Measurements from ENCODE around the gene CDX1. TPM values are rescaled to one million over a fixed set of nuclear protein-coding genes. Genes with fewer than 3 reads are reported as not detected.
A peak's percentile ranks its signal among the peaks of the same experiment; 100 is the strongest.

Gene CDX1
- total RNA-seq, 1 experiment from 2014 or later, result 0.22 TPM

GRCh38 chr5:150189326-150189725, 22.7 kb downstream of the CDX1 start:
- H2AFZ ChIP-seq (ENCODE audit: low read length), result no peak overlapping the region
- no peak overlapping the region for H4K91ac ChIP-seq (ENCODE audit: insufficient read length, low read depth, low read length)
- H2BK5ac ChIP-seq (ENCODE audit: insufficient read length, low read length), result no peak overlapping the region
- peak overlapping the region; percentile 54 for H3K4me2 ChIP-seq (ENCODE audit: insufficient read depth, insufficient read length, low read length)
- Mint-ChIP-seq H3K27me3 (ENCODE audit: low read depth) (peaks cover 99% of the 10 kb centered on the region), H3K4me1 (peaks cover 24 to 36% of the 10 kb centered on the region in 2 experiments), H3K27ac (no peak overlapping the region), H3K36me3 (ENCODE audit: insufficient read depth in 1 of 3, low read depth in 3 of 3) (no peaks in the 10 kb centered on the region), H3K4me3 (peak overlapping the region; percentile 35 to 61; a peak in 4 of 5 replicates), H3K9me3 (no peaks in the 10 kb centered on the region)
- H2BK20ac ChIP-seq (ENCODE audit: low read depth, low read length, poor library complexity, severe bottlenecking), result no peak overlapping the region
- no peaks in the 10 kb centered on the region for H3K79me1 ChIP-seq (ENCODE audit: insufficient read depth, low read depth, low read length, poor library complexity, severe bottlenecking)
- H3K27me3 ChIP-seq (ENCODE audit: insufficient read depth, low read length), result peaks cover 39% of the 10 kb centered on the region
- peaks cover 5% of the 10 kb centered on the region; the same call in 1 of the 2 replicates for H3K4me1 ChIP-seq (ENCODE audit: insufficient read depth, low read length)
- H2BK120ac ChIP-seq (ENCODE audit: low read depth, low read length, poor library complexity, severe bottlenecking), result no peak overlapping the region
- no peak overlapping the region for H2BK15ac ChIP-seq (ENCODE audit: low read depth, low read length)
- H2BK12ac ChIP-seq (ENCODE audit: insufficient read length, low read depth, low read length), result no peak overlapping the region
- no peak overlapping the region for H3K18ac ChIP-seq (ENCODE audit: insufficient read length, low read depth, low read length)
- no peaks in the 10 kb centered on the region for H3K79me2 ChIP-seq (ENCODE audit: insufficient read depth, low read length)
- H3K14ac ChIP-seq (ENCODE audit: insufficient read depth, low read length), result no peak overlapping the region
- H4K5ac ChIP-seq (ENCODE audit: insufficient read length, low read depth, low read length), result no peak overlapping the region
- no peak overlapping the region for H3K9ac ChIP-seq (ENCODE audit: extremely low read depth, insufficient read length, low read length)
- no peaks in the 10 kb centered on the region for H4K20me1 ChIP-seq (ENCODE audit: control insufficient read depth, insufficient read depth, insufficient read length)
- H3K56ac ChIP-seq (ENCODE audit: insufficient read length, low read depth, low read length), result no peak overlapping the region
- peaks cover 9% of the 10 kb centered on the region for H3K23me2 ChIP-seq (ENCODE audit: insufficient read length, low read depth, low read length, poor library complexity, severe bottlenecking)
- TF ChIP-seq, protein P1, sequence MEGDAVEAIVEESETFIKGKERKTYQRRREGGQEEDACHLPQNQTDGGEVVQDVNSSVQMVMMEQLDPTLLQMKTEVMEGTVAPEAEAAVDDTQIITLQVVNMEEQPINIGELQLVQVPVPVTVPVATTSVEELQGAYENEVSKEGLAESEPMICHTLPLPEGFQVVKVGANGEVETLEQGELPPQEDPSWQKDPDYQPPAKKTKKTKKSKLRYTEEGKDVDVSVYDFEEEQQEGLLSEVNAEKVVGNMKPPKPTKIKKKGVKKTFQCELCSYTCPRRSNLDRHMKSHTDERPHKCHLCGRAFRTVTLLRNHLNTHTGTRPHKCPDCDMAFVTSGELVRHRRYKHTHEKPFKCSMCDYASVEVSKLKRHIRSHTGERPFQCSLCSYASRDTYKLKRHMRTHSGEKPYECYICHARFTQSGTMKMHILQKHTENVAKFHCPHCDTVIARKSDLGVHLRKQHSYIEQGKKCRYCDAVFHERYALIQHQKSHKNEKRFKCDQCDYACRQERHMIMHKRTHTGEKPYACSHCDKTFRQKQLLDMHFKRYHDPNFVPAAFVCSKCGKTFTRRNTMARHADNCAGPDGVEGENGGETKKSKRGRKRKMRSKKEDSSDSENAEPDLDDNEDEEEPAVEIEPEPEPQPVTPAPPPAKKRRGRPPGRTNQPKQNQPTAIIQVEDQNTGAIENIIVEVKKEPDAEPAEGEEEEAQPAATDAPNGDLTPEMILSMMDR (conservative IDR thresholded peaks at IDR 0.05), result no peak
- H3K27ac ChIP-seq (ENCODE audit: insufficient read length, low read depth, low read length), result no peak overlapping the region
- DNase-seq, result no peak
- H3K23ac ChIP-seq (ENCODE audit: insufficient read length, low read depth, low read length), result no peak overlapping the region
- H4K8ac ChIP-seq (replicated peaks; ENCODE audit: insufficient read length, low read depth, low read length), result no peak overlapping the region
- no peak overlapping the region for H3K4ac ChIP-seq (ENCODE audit: low read depth, low read length)
- H3T11ph ChIP-seq (ENCODE audit: low read length), result no peak overlapping the region
- H2AK5ac ChIP-seq (ENCODE audit: insufficient read length, low read length), result no peak overlapping the region
- no peaks in the 10 kb centered on the region for H3K9me3 ChIP-seq (ENCODE audit: control insufficient read depth, low read depth, low read length)
- no CpG with 5 or more reads among the region's 3 CpGs for WGBS (ENCODE audit: extremely low coverage, insufficient read length, low lambda C conversion rate)

All from H9 (cell line).